MM.1S (cell line): ENCODE results near the gene TMEM135.

Experiments
- EZH2 ChIP-seq: fragments of 300-600 bp; sonication (generic); optimal IDR thresholded peaks from 2 replicates; pipeline ENCODE3; 2017; ENCODE audit warnings: low read depth, mild to moderate bottlenecking, antibody characterized with exemption, low read length, mixed read lengths
- TF ChIP-seq, protein P1 (sequence below): fragments of 300-600 bp; sonication (generic); IDR thresholded peaks from 2 replicates; pipeline ENCODE4 v1.5.1; 2016; ENCODE audit warnings: antibody characterized with exemption, low read length, mixed read lengths

DNA sequence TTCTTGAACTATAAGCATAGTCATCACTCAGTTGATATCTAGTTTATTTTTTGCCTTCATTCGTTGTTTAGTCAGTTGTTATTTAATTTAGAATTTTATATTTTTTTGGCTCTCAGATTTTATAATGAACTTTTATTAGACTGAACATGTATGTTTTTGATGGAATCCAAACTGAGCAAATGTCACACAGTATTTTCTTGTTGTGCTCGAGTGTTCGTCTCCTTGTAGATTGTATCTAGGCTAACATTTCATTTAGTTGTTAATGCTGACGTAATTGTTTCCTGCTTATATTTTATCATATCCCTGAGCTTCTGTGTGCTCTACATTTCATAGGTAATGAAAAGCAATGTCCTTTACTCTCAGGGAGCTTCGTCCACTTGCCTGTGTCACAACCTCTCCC lies 286.2 kb downstream of the TMEM135 start:
- TF ChIP-seq, protein P1, sequence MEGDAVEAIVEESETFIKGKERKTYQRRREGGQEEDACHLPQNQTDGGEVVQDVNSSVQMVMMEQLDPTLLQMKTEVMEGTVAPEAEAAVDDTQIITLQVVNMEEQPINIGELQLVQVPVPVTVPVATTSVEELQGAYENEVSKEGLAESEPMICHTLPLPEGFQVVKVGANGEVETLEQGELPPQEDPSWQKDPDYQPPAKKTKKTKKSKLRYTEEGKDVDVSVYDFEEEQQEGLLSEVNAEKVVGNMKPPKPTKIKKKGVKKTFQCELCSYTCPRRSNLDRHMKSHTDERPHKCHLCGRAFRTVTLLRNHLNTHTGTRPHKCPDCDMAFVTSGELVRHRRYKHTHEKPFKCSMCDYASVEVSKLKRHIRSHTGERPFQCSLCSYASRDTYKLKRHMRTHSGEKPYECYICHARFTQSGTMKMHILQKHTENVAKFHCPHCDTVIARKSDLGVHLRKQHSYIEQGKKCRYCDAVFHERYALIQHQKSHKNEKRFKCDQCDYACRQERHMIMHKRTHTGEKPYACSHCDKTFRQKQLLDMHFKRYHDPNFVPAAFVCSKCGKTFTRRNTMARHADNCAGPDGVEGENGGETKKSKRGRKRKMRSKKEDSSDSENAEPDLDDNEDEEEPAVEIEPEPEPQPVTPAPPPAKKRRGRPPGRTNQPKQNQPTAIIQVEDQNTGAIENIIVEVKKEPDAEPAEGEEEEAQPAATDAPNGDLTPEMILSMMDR = no peak
- TF ChIP-seq EZH2 = no peak
